GM19372 (cell line): Measurements from ENCODE around the gene PLXDC2.

Experiments used
- ATAC-seq: cut with Tn5 transposase; IDR thresholded peaks from one replicate; pipeline ENCODE4 v1.9.1; 2021; ENCODE audit warnings: mild to moderate bottlenecking, low read depth, moderate library complexity; ENCODE audit not compliant: unreplicated experiment

Gene PLXDC2

GRCh38 chr10:19848226-19848985 is 32.2 kb downstream of the PLXDC2 start:
- ATAC-seq, result no peak

GRCh38 chr10:19853831-19854230 is 37.6 kb downstream of the PLXDC2 start:
- no peak for ATAC-seq

GRCh38 chr10:19857876-19858275 is 41.6 kb downstream of the PLXDC2 start:
- ATAC-seq, result no peak

GRCh38 chr10:19860107-19860506 is 43.9 kb downstream of the PLXDC2 start:
- no peak for ATAC-seq

- no peak for ATAC-seq
These were observed 46.7 kb downstream of the PLXDC2 start for GRCh38 chr10:19862811-19863515.

GRCh38 chr10:19865676-19866075 is 49.4 kb downstream of the PLXDC2 start:
- ATAC-seq, result no peak

GRCh38 chr10:19869370-19869769 is 53.1 kb downstream of the PLXDC2 start:
- no peak for ATAC-seq

- ATAC-seq, result no peak
These were observed 56.5 kb downstream of the PLXDC2 start for GRCh38 chr10:19872504-19873271.

- ATAC-seq, result no peak
These were observed 58.0 kb downstream of the PLXDC2 start for GRCh38 chr10:19874190-19874589.

- no peak for ATAC-seq
These were observed 58.6 kb downstream of the PLXDC2 start for GRCh38 chr10:19874791-19875190.

GRCh38 chr10:19876570-19876969 is 60.3 kb downstream of the PLXDC2 start:
- ATAC-seq, result no peak

- ATAC-seq, result no peak
These were observed 61.4 kb downstream of the PLXDC2 start for GRCh38 chr10:19877466-19878255.

- ATAC-seq, result no peak
These were observed 66.4 kb downstream of the PLXDC2 start for GRCh38 chr10:19882621-19883020.

GRCh38 chr10:19888061-19888660 is 71.9 kb downstream of the PLXDC2 start:
- no peak for ATAC-seq

- no peak for ATAC-seq
These were observed 73.0 kb downstream of the PLXDC2 start for GRCh38 chr10:19889256-19889655.

- ATAC-seq, result no peak
These were observed 75.2 kb downstream of the PLXDC2 start for GRCh38 chr10:19891429-19891828.

- ATAC-seq, result no peak
These were observed 76.0 kb downstream of the PLXDC2 start for GRCh38 chr10:19892270-19892669.

GRCh38 chr10:19892677-19893076 is 76.4 kb downstream of the PLXDC2 start:
- ATAC-seq, result no peak

- ATAC-seq, result no peak
These were observed 79.3 kb downstream of the PLXDC2 start for GRCh38 chr10:19895500-19895899.

- no peak for ATAC-seq
These were observed 86.2 kb downstream of the PLXDC2 start for GRCh38 chr10:19902456-19902855.
